K562 (cell line): ENCODE data around the gene CLDND2. TPM values are rescaled to one million over a fixed set of nuclear protein-coding genes. Genes with fewer than 3 reads are reported as not detected.

Source experiments
- ATAC-seq: fragments of 200-7000 bp; cut with Tn5 transposase; 3 replicates; pipeline ENCODE4 v1.9.1; 2020; ENCODE audit warnings: moderate library complexity
- BruUV-seq: library from RNA; stranded (reverse); fragments of 400-500 nt; replicated peaks from 2 replicates; lab custom pipeline; 2021; lab: Mats Ljungman, UMichigan
- CTCF ChIA-PET: fragments of 300-600 bp; formaldehyde crosslinking; extraction: SDS; loops from one replicate; lab custom pipeline; 2021; ENCODE audit warnings: low intra/inter-chr PET ratio; lab: Yijun Ruan, JAX
- POLR2A ChIA-PET: fragments of 300-600, 350-650 bp; sonication (Branson Sonifier 250); formaldehyde crosslinking; extraction: SDS; loops from one replicate; lab custom pipeline; 2021; ENCODE audit warnings: antibody characterized with exemption, inconsistent platforms; lab: Yijun Ruan, JAX
- DNase-seq, 4 experiments: peaks; one replicate each; pipeline versions ENCODE4 v3.0.0 to v3.0.0-alpha.2; 2011 to 2018; ENCODE audit warnings: low spot score in 3 of 4, mixed read lengths in 3 of 4; ENCODE audit errors: extremely low read depth in 1 of 4
- FAIRE-seq: peaks from 2 replicates; lab custom pipeline; 2011; peaks lifted over from hg19 to GRCh38; lab: Jason Lieb, UNC
- H2AFZ ChIP-seq: 2 replicates; pipeline ENCODE4 v1.6.0; 2011; ENCODE audit warnings: low read depth, low read length, control low read depth, inconsistent platforms
- H3K27ac ChIP-seq: fragments of 200-600 bp; 3 replicates; pipeline ENCODE4 v1.8.0; 2011; ENCODE audit warnings: low read depth, mild to moderate bottlenecking, control low read depth, inconsistent platforms, low read length, moderate library complexity, mixed read lengths; ENCODE audit errors: extremely low read depth
- H3K27me3 ChIP-seq, 2 experiments: fragments of 300-600 bp in 1 of 2; 2 replicates in 1 of 2; 3 replicates in 1 of 2; pipeline versions ENCODE4 v1.6.0 to v1.8.0; 2011; ENCODE audit warnings: inconsistent platforms in 2 of 2, low read length in 2 of 2, mild to moderate bottlenecking in 1 of 2, mixed read lengths in 1 of 2, moderate library complexity in 1 of 2; ENCODE audit not compliant: control insufficient read depth in 2 of 2, insufficient read depth in 2 of 2
- H3K36me3 ChIP-seq: fragments of 300-600 bp; 3 replicates; pipeline ENCODE4 v1.8.0; 2011; ENCODE audit warnings: mild to moderate bottlenecking, low read length, inconsistent platforms; ENCODE audit not compliant: control insufficient read depth, insufficient read depth
- H3K4me1 ChIP-seq, 2 experiments: fragments of 200-600 bp in 1 of 2; replicated peaks in 1 of 2; 2 replicates in 1 of 2; 3 replicates in 1 of 2; pipeline versions ENCODE4 v1.5.1 to v1.8.0; 2011; ENCODE audit warnings: inconsistent platforms in 2 of 2, low read length in 2 of 2, mild to moderate bottlenecking in 1 of 2, mixed read lengths in 1 of 2, moderate library complexity in 1 of 2; ENCODE audit not compliant: control insufficient read depth in 2 of 2, insufficient read depth in 2 of 2
- H3K4me2 ChIP-seq: 2 replicates; pipeline ENCODE4 v1.6.1; 2011; ENCODE audit warnings: low read length, control low read depth, inconsistent platforms, mixed read lengths; ENCODE audit not compliant: insufficient read depth
- H3K4me3 ChIP-seq: fragments of 200-600 bp; sonication (generic), shearing (Covaris generic); 2 replicates; pipeline ENCODE4 v1.5.1; 2016; ENCODE audit warnings: control low read depth, inconsistent platforms
- H3K79me2 ChIP-seq: fragments of 200-600 bp; 3 replicates; pipeline ENCODE4 v1.8.0; 2011; ENCODE audit warnings: low read length, inconsistent platforms; ENCODE audit not compliant: control insufficient read depth, insufficient read depth
- H3K9ac ChIP-seq, 2 experiments: 2 replicates each; pipeline versions ENCODE4 v1.6.0 to v1.6.1; 2011; ENCODE audit warnings: low read depth in 2 of 2, low read length in 2 of 2, control low read depth in 1 of 2, inconsistent platforms in 1 of 2, mild to moderate bottlenecking in 1 of 2, mixed read lengths in 1 of 2; ENCODE audit not compliant: insufficient read depth in 1 of 2
- H3K9me1 ChIP-seq: one replicate; pipeline ENCODE4 v1.6.0; 2011; ENCODE audit warnings: inconsistent platforms, mild to moderate bottlenecking, low read length, moderate library complexity; ENCODE audit not compliant: control insufficient read depth, insufficient read depth
- H3K9me3 ChIP-seq: replicated peaks from 2 replicates; pipeline ENCODE4 v1.5.1; 2011; ENCODE audit warnings: low read depth, low read length, inconsistent platforms; ENCODE audit not compliant: control insufficient read depth, insufficient read depth
- H4K20me1 ChIP-seq: replicated peaks from 2 replicates; pipeline ENCODE4 v1.6.1; 2011; ENCODE audit warnings: low read length, inconsistent platforms, mixed read lengths; ENCODE audit not compliant: control insufficient read depth, insufficient read depth
- CHD1 ChIP-seq: fragments of 200-600 bp; sonication (generic); IDR thresholded peaks from one replicate; pipeline ENCODE4 v1.6.1; 2012; ENCODE audit warnings: mild to moderate bottlenecking, moderate library complexity, low read length, inconsistent platforms
- DNMT1 ChIP-seq: fragments of 450-650 bp; IDR thresholded peaks from 2 replicates; pipeline ENCODE4 v1.6.1; 2016; ENCODE audit warnings: antibody characterized with exemption, mild to moderate bottlenecking
- HLTF ChIP-seq: fragments of 450-650 bp; IDR thresholded peaks from 2 replicates; pipeline ENCODE4 v1.6.1; 2016
- NCOR1 ChIP-seq: fragments of 450-650 bp; IDR thresholded peaks from 2 replicates; pipeline ENCODE4 v1.6.1; 2016; ENCODE audit warnings: mild to moderate bottlenecking, moderate library complexity
- POLR2B ChIP-seq: fragments of 450-650 bp; IDR thresholded peaks from 2 replicates; pipeline ENCODE4 v1.6.1; 2018; ENCODE audit warnings: low read depth; ENCODE audit not compliant: partially characterized antibody
- PRMT5 ChIP-seq: sonication (generic); formaldehyde crosslinking; IDR thresholded peaks from 2 replicates; pipeline ENCODE4 v1.5.0; 2020; ENCODE audit warnings: missing genetic modification reagents
- RUNX1 ChIP-seq: sonication (generic); IDR thresholded peaks from 2 replicates; pipeline ENCODE4 v1.6.1; 2016; ENCODE audit warnings: antibody characterized with exemption, low read depth
- SMAD2 ChIP-seq: fragments of 150-350 bp; IDR thresholded peaks from 2 replicates; pipeline ENCODE4 v1.6.1; 2014; ENCODE audit warnings: low read depth, mild to moderate bottlenecking, low read length
- SRSF7 ChIP-seq: fragments of 200-400 bp; formaldehyde crosslinking; optimal IDR thresholded peaks from 2 replicates; pipeline ENCODE3; 2017; ENCODE audit warnings: mild to moderate bottlenecking, low read depth, low read length
- TAF7 ChIP-seq: fragments of 450-650 bp; IDR thresholded peaks from 2 replicates; pipeline ENCODE4 v1.6.1; 2016; ENCODE audit warnings: missing genetic modification characterization, missing compliant biosample characterization
- ZBTB7A ChIP-seq: IDR thresholded peaks from 2 replicates; pipeline ENCODE4 v1.6.1; 2011; ENCODE audit warnings: low read depth, mild to moderate bottlenecking, low read length, moderate library complexity, borderline replicate concordance; ENCODE audit not compliant: control insufficient read depth
- ZNF23 ChIP-seq: fragments of 250-450 bp; sonication (Bioruptor Pico); IDR thresholded peaks from 2 replicates; pipeline ENCODE4 v1.4.0; 2020; ENCODE audit warnings: mild to moderate bottlenecking
- ZNF347 ChIP-seq: fragments of 450-650 bp; formaldehyde crosslinking; IDR thresholded peaks from 2 replicates; pipeline ENCODE4 v1.4.0; 2020; ENCODE audit warnings: low read depth, mild to moderate bottlenecking, moderate library complexity
- ZNF445 ChIP-seq: fragments of 250-450 bp; sonication (Bioruptor Pico); IDR thresholded peaks from 2 replicates; pipeline ENCODE4 v1.4.0; 2020; ENCODE audit warnings: low read depth, mild to moderate bottlenecking, moderate library complexity
- ZNF668 ChIP-seq: fragments of 250-450 bp; sonication (Bioruptor Pico); IDR thresholded peaks from 2 replicates; pipeline ENCODE4 v1.8.0; 2022; ENCODE audit warnings: mild to moderate bottlenecking, inconsistent platforms
- ZNF695 ChIP-seq: fragments of 450-650 bp; formaldehyde crosslinking; IDR thresholded peaks from 2 replicates; pipeline ENCODE4 v1.4.0; 2020; ENCODE audit warnings: mild to moderate bottlenecking, moderate library complexity
- WGBS: fragments of 100-300 bp; shearing (Covaris generic); methylation state at CpG from one replicate; pipeline ENCODE4 v1.1.6; 2016; ENCODE audit warnings: low coverage, mixed read lengths; ENCODE audit not compliant: insufficient coverage; ENCODE audit errors: missing lambda C conversion rate; 5-methylcytosine and 5-hydroxymethylcytosine counted together
- in situ Hi-C: fragments of 300-500 bp; cut with MboI; formaldehyde crosslinking; loops from 4 replicates; pipeline ENCODE4 v1.15.0; 2018; ENCODE audit warnings: inconsistent platforms, mixed read lengths
- intact Hi-C: fragments of 100-400 bp; cut with micrococcal nuclease; formaldehyde crosslinking; loops from 2 replicates; pipeline ENCODE4 v1.14.2; 2022
- polyA plus RNA-seq, 8 experiments: library from polyadenylated mRNA; depleted of rRNA in 4 of 8; stranded (reverse) in 5 of 8; unstranded in 3 of 8; fragments of >200 nt; fragmentation: Nextera tagmentation in 2 of 8; fragmentation: Illumina TruSeq in 1 of 8; extraction: Ambion mirVana in 2 of 8; extraction: Trizol in 1 of 8; gene quantifications; 2 replicates each; pipeline versions ENCODE4 v1.2.1 to v1.2.3, GENCODE V29; 2011 to 2014; ENCODE audit warnings: inconsistent platforms in 1 of 8, missing spikeins in 1 of 8
- total RNA-seq, 7 experiments: library from RNA; depleted of rRNA in 6 of 7; stranded (reverse); fragments of >200 nt in 6 of 7; fragmentation: Illumina TruSeq in 2 of 7; extraction: Trizol in 2 of 7; gene quantifications; 2 replicates each; pipeline versions ENCODE4 v1.2.1 to v1.2.3, GENCODE V29; 2011 to 2021; ENCODE audit warnings: low replicate concordance in 1 of 7
- TF ChIP-seq, protein P1 (sequence below), 2 experiments: fragments of 450-650 bp in 1 of 2; sonication (generic) in 1 of 2; formaldehyde crosslinking in 1 of 2; IDR thresholded peaks; 2 replicates each; pipeline versions ENCODE4 v1.7.1 to v1.9.0; 2016 to 2022; ENCODE audit warnings: inconsistent platforms in 1 of 2, mild to moderate bottlenecking in 1 of 2, missing genetic modification reagents in 1 of 2

Gene CLDND2
- total and polyA plus RNA-seq, 9 of the 15 experiments (the other 6 are each of a cell fraction or from before 2014, with no cell fraction given) = 0.45 to 4.0 (median 1.2) TPM; not detected in 3

DNA sequence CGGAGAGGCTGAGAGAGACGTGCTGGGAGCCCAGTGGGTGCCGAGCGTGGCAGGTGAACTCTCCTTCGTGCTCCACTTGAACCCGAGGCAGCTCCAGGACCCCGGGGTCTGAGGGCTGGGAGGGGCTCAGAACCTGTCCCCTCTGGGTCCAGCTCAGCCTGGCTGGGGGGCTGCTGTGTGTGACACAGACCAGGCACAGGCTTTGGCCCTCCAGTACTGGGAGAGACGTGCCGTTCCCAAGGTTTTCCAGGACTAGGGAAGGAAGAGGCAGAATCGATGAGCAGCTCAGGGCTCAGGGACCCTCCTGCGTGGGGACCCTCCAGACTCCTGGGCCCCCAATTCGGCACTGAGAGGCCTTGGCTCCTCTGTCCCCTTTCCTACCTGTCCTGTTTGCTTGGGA is 46.4 kb upstream of the CLDND2 start:
- no TSS peak for BruUV-seq
- Histone ChIP-seq H3K4me2 (no peak overlapping the region), H2AFZ (no peak overlapping the region), H3K9me3 (no peaks in the 10 kb centered on the region), H3K36me3 (no peaks in the 10 kb centered on the region), H3K4me1 (peaks cover 9 to 24% of the 10 kb centered on the region in 2 experiments), H3K79me2 (no peaks in the 10 kb centered on the region), H3K4me3 (no peak overlapping the region), H3K9me1 (no peaks in the 10 kb centered on the region), H3K27ac (no peak overlapping the region), H3K27me3 (no peaks in the 10 kb centered on the region), H3K9ac (no peak overlapping the region), H4K20me1 (no peaks in the 10 kb centered on the region)
- no peak for DNase-seq
- 53% methylated on average over 10 of the region's 12 CpGs for WGBS
- FAIRE-seq = no peak
- intact Hi-C loops (no loop called here), in situ Hi-C loops (no loop called here)
- POLR2A ChIA-PET = no interaction called here
- no peak for ATAC-seq
- CTCF ChIA-PET = no interaction called here
- TF ChIP-seq ZBTB7A (no peak), CHD1 (no peak), RUNX1 (no peak), TAF7 (tag) (no peak), NCOR1 (no peak), ZNF445 (no peak), SMAD2 (no peak), SRSF7 (no peak), ZNF347 (no peak), PRMT5 (CRISPR knock-in tag) (no peak), ZNF23 (CRISPR knock-in tag) (no peak), DNMT1 (no peak), POLR2B (no peak), ZNF668 (CRISPR knock-in tag) (no peak), ZNF695 (no peak), HLTF (no peak)
- TF ChIP-seq, protein P1, sequence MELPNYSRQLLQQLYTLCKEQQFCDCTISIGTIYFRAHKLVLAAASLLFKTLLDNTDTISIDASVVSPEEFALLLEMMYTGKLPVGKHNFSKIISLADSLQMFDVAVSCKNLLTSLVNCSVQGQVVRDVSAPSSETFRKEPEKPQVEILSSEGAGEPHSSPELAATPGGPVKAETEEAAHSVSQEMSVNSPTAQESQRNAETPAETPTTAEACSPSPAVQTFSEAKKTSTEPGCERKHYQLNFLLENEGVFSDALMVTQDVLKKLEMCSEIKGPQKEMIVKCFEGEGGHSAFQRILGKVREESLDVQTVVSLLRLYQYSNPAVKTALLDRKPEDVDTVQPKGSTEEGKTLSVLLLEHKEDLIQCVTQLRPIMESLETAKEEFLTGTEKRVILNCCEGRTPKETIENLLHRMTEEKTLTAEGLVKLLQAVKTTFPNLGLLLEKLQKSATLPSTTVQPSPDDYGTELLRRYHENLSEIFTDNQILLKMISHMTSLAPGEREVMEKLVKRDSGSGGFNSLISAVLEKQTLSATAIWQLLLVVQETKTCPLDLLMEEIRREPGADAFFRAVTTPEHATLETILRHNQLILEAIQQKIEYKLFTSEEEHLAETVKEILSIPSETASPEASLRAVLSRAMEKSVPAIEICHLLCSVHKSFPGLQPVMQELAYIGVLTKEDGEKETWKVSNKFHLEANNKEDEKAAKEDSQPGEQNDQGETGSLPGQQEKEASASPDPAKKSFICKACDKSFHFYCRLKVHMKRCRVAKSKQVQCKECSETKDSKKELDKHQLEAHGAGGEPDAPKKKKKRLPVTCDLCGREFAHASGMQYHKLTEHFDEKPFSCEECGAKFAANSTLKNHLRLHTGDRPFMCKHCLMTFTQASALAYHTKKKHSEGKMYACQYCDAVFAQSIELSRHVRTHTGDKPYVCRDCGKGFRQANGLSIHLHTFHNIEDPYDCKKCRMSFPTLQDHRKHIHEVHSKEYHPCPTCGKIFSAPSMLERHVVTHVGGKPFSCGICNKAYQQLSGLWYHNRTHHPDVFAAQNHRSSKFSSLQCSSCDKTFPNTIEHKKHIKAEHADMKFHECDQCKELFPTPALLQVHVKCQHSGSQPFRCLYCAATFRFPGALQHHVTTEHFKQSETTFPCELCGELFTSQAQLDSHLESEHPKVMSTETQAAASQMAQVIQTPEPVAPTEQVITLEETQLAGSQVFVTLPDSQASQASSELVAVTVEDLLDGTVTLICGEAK (IDR thresholded peaks at IDR 0.05) = no peak
- TF ChIP-seq, protein P1 (CRISPR knock-in tag; IDR thresholded peaks at IDR 0.05) = no peak
